ENCODE results near the gene OOSP4A. TPM values are rescaled to one million over a fixed set of nuclear protein-coding genes. Genes with fewer than 3 reads are reported as not detected.

Gene OOSP4A
- total and polyA plus RNA-seq, 11 donors: not detected

GRCh38 chr11:59941091-59941490 is 22.7 kb upstream of the OOSP4A start:
- H3K4me3 ChIP-seq: no peak overlapping the region
- ATAC-seq: no peak
- no peak for TF ChIP-seq POLR2A (IDR thresholded peaks at IDR 0.05)
- no peak for TF ChIP-seq CTCF (IDR thresholded peaks at IDR 0.05)
- no peak for DNase-seq
- no peaks in the 10 kb centered on the region for H3K36me3 ChIP-seq
- peaks cover 0 to 6% (median 0%) of the 10 kb centered on the region in 12 donors for H3K4me1 ChIP-seq
- H3K9me3 ChIP-seq: no peaks in the 10 kb centered on the region
- H3K27ac ChIP-seq: no peak overlapping the region
- no peaks in the 10 kb centered on the region for H3K27me3 ChIP-seq
- WGBS, 4 donors: 84 to 92% (median 88%) methylated on average over 4 of the region's 4 CpGs
- intact Hi-C loops (cut with DNase I): no loop called here

- Histone ChIP-seq H3K4me3 (no peak overlapping the region), H3K36me3 (no peaks in the 10 kb centered on the region), H3K27ac (no peak overlapping the region), H3K27me3 (no peaks in the 10 kb centered on the region), H3K4me1 (peaks cover 0 to 6% (median 0%) of the 10 kb centered on the region in 12 donors), H3K9me3 (no peaks in the 10 kb centered on the region)
- TF ChIP-seq POLR2A (IDR thresholded peaks at IDR 0.05) (no peak), CTCF (IDR thresholded peaks at IDR 0.05) (no peak)
- no peak for DNase-seq
- ATAC-seq: no peak
- 91 to 94% (median 91%) methylated on average over 3 of the region's 3 CpGs for WGBS, 4 donors
- intact Hi-C loops (cut with DNase I): no loop called here
Observed at GRCh38 chr11:59943997-59944714, 19.7 kb upstream of the OOSP4A start.

- TF ChIP-seq CTCF (IDR thresholded peaks at IDR 0.05) (no peak), POLR2A (IDR thresholded peaks at IDR 0.05) (no peak)
- Histone ChIP-seq H3K27me3 (no peaks in the 10 kb centered on the region), H3K9me3 (no peaks in the 10 kb centered on the region), H3K36me3 (no peaks in the 10 kb centered on the region), H3K4me1 (peaks cover 0 to 6% (median 0%) of the 10 kb centered on the region in 12 donors), H3K27ac (no peak overlapping the region), H3K4me3 (no peak overlapping the region)
- no peak for DNase-seq
- ATAC-seq: no peak
- WGBS, 4 donors: 46 to 68% (median 56%) methylated on average over 2 of the region's 2 CpGs
- intact Hi-C loops (cut with DNase I): no loop called here
Observed at GRCh38 chr11:59944720-59945119, 19.1 kb upstream of the OOSP4A start.

- no peaks in the 10 kb centered on the region for H3K4me1 ChIP-seq
- no peaks in the 10 kb centered on the region for H3K9me3 ChIP-seq
- no peak for TF ChIP-seq CTCF (IDR thresholded peaks at IDR 0.05)
- no peak for TF ChIP-seq POLR2A (IDR thresholded peaks at IDR 0.05)
- DNase-seq (no peak), ATAC-seq (no peak)
- H3K4me3 ChIP-seq: no peak overlapping the region
- intact Hi-C loops (cut with DNase I): no loop called here
- H3K27ac ChIP-seq: no peak overlapping the region
- WGBS, 4 donors: 79 to 81% (median 80%) methylated on average over 4 of the region's 4 CpGs
- no peaks in the 10 kb centered on the region for H3K36me3 ChIP-seq
- H3K27me3 ChIP-seq: no peaks in the 10 kb centered on the region
Observed at GRCh38 chr11:59953463-59954218, 10.2 kb upstream of the OOSP4A start.
